OCI-LY3 (cell line): Measurements from ENCODE around the gene LPAR3.

ENCODE experiments used
- H2AFZ ChIP-seq: fragments of 200-600, 300-600 bp; shearing (Covaris generic); 2 replicates; pipeline ENCODE4 v1.6.0; 2014; ENCODE audit warnings: antibody characterized with exemption, low read depth, low read length
- H3K27ac ChIP-seq: fragments of 200-600, 300-600 bp; sonication (generic); 2 replicates; pipeline ENCODE4 v1.5.1; 2014; ENCODE audit warnings: mild to moderate bottlenecking, low read length, moderate library complexity, mixed read lengths
- H3K27me3 ChIP-seq: fragments of 200-600, 300-600 bp; sonication (generic); 2 replicates; pipeline ENCODE4 v1.6.1; 2014; ENCODE audit warnings: low read depth, low read length, mixed read lengths
- H3K36me3 ChIP-seq: fragments of 200-600, 300-600 bp; sonication (generic); replicated peaks from 2 replicates; pipeline ENCODE3; 2014; ENCODE audit warnings: low read depth, low read length, mixed read lengths
- H3K4me1 ChIP-seq: fragments of 300-600, 200-600 bp; sonication (generic); 2 replicates; pipeline ENCODE4 v1.6.1; 2014; ENCODE audit warnings: low read length, mixed read lengths
- H3K4me2 ChIP-seq: fragments of 200-600, 300-600 bp; sonication (generic); 2 replicates; pipeline ENCODE4 v1.6.1; 2014; ENCODE audit warnings: low read length, mixed read lengths
- H3K4me3 ChIP-seq: fragments of 300-600, 200-600 bp; sonication (generic); 2 replicates; pipeline ENCODE4 v1.5.1; 2014; ENCODE audit warnings: antibody characterized with exemption, mild to moderate bottlenecking, low read length, moderate library complexity
- H3K79me2 ChIP-seq: fragments of 300-600, 200-600 bp; shearing (Covaris generic); 2 replicates; pipeline ENCODE4 v1.6.1; 2014; ENCODE audit warnings: mild to moderate bottlenecking, low read length, mixed read lengths
- H3K9ac ChIP-seq: fragments of 300-600, 200-600 bp; shearing (Covaris generic); 2 replicates; pipeline ENCODE4 v1.6.0; 2014; ENCODE audit warnings: mild to moderate bottlenecking, low read length, moderate library complexity
- H3K9me3 ChIP-seq: fragments of 200-600, 300-600 bp; shearing (Covaris generic); 2 replicates; pipeline ENCODE4 v1.6.1; 2014; ENCODE audit warnings: low read length, mixed read lengths; ENCODE audit not compliant: insufficient read depth
- H4K20me1 ChIP-seq: fragments of 200-600, 300-600 bp; sonication (generic); 2 replicates; pipeline ENCODE4 v1.6.1; 2016; ENCODE audit warnings: low read length, mixed read lengths; ENCODE audit not compliant: insufficient read depth
- CTCF ChIP-seq: fragments of 200-600, 300-600 bp; sonication (generic); IDR thresholded peaks from 2 replicates; pipeline ENCODE4 v1.5.1; 2014; ENCODE audit warnings: antibody characterized with exemption, low read length, low read depth
- EZH2phosphoT487 ChIP-seq: fragments of 200-600 bp; shearing (Covaris generic); IDR thresholded peaks from 2 replicates; pipeline ENCODE4 v1.6.1; 2018; ENCODE audit warnings: antibody characterized with exemption, mixed run types, low read depth

Gene LPAR3

GRCh38 chr1:84780000-84780716, 112.8 kb downstream of the LPAR3 start:
- Histone ChIP-seq H2AFZ (no peak overlapping the region), H3K4me3 (no peak overlapping the region), H3K27me3 (no peaks in the 10 kb centered on the region), H3K79me2 (no peaks in the 10 kb centered on the region), H3K36me3 (no peaks in the 10 kb centered on the region), H3K9ac (no peak overlapping the region), H3K9me3 (no peaks in the 10 kb centered on the region), H4K20me1 (no peaks in the 10 kb centered on the region), H3K4me2 (no peak overlapping the region), H3K27ac (no peak overlapping the region), H3K4me1 (0 out of 2 replicates have a peak, but pooled peaks cover 5% of the 10 kb centered on the region)
- TF ChIP-seq EZH2phosphoT487 (no peak), CTCF (no peak)

- Histone ChIP-seq H2AFZ (no peak overlapping the region), H3K4me1 (no peaks in the 10 kb centered on the region), H3K27ac (no peak overlapping the region), H3K9me3 (no peaks in the 10 kb centered on the region), H3K36me3 (no peaks in the 10 kb centered on the region), H4K20me1 (no peaks in the 10 kb centered on the region), H3K4me2 (no peak overlapping the region), H3K79me2 (no peaks in the 10 kb centered on the region), H3K4me3 (no peak overlapping the region), H3K9ac (no peak overlapping the region), H3K27me3 (no peaks in the 10 kb centered on the region)
- TF ChIP-seq EZH2phosphoT487 = no peak
- TF ChIP-seq CTCF = no peak
Measured at GRCh38 chr1:84776639-84777038, 116.4 kb downstream of the LPAR3 start.

GRCh38 chr1:84775535-84775920, 117.5 kb downstream of the LPAR3 start:
- Histone ChIP-seq H3K27ac (no peak overlapping the region), H3K36me3 (no peaks in the 10 kb centered on the region), H4K20me1 (no peaks in the 10 kb centered on the region), H3K9me3 (no peaks in the 10 kb centered on the region), H3K79me2 (no peaks in the 10 kb centered on the region), H3K4me3 (no peak overlapping the region), H3K27me3 (no peaks in the 10 kb centered on the region), H3K4me2 (no peak overlapping the region), H3K9ac (no peak overlapping the region), H2AFZ (no peak overlapping the region), H3K4me1 (no peaks in the 10 kb centered on the region)
- TF ChIP-seq EZH2phosphoT487 (no peak), CTCF (no peak)

DNA sequence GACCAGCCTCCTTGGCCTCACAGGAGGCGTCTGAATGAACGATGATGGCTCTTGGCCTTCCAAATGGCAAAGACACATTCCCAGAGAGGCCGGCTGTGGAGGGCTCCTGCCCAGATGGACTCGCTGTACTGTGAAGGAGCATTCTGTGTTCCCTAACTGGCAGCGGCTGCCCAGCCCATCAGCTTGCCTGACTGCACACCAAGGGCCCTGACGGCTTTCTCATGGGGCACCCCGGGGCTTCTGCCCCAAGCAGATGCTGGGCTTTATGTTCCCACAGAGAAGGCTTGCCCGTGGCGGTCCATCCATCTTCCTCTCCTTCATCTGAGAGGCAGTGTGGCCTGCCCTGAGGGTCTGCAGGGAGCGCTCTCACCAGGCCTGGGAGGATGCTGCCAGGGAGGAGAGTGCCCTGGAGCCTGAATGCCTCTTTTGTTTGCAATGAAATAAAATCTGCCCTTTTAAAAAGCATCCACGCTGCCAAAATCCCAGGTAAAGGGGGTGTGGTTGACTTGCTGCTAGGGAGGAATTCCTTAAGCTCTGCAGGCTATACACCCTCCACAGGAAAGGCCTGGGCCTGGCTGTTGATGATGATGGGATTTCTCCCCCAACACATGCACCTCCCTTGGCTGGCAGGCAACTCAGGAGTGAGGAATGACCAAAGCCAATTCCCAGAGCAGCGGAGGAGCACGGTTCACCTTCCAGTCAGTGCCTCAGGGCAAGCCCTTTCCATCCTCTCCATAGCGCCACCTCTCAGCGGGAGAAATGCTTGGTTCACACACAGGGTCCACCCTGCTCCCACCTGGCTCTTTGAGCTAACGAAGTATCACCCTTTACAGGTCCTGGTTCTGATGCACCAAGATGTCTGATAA, 118.1 kb downstream of the LPAR3 start:
- H3K27ac ChIP-seq = no peak overlapping the region
- H4K20me1 ChIP-seq = no peaks in the 10 kb centered on the region
- H3K79me2 ChIP-seq = no peaks in the 10 kb centered on the region
- no peaks in the 10 kb centered on the region for H3K9me3 ChIP-seq
- H2AFZ ChIP-seq = no peak overlapping the region
- peak; percentile 5; the same call in 1 of the 2 replicates for TF ChIP-seq CTCF
- no peak for TF ChIP-seq EZH2phosphoT487
- no peak overlapping the region for H3K4me3 ChIP-seq
- H3K4me2 ChIP-seq = no peak overlapping the region
- H3K27me3 ChIP-seq = no peaks in the 10 kb centered on the region
- no peaks in the 10 kb centered on the region for H3K36me3 ChIP-seq
- no peak overlapping the region for H3K9ac ChIP-seq
- H3K4me1 ChIP-seq = no peaks in the 10 kb centered on the region
